Tongue (tissue), 2 donors: ENCODE data around the gene NTSR2. TPM values are rescaled to one million over a fixed set of nuclear protein-coding genes. Genes with fewer than 3 reads are reported as not detected.

ENCODE experiments used
- DNase-seq: peaks from one replicate; pipeline ENCODE4 v3.0.0-alpha.2; 2015
- total RNA-seq: library from RNA; depleted of rRNA; stranded (reverse); fragments of >200 nt; gene quantifications from one replicate; pipeline ENCODE4 v1.2.3, GENCODE V29; 2014

NTSR2 gene
- total RNA-seq, 1 donor from 2014 or later: not detected

- DNase-seq: no peak
These were observed 41.3 kb downstream of the NTSR2 start for GRCh38 chr2:11628675-11629074.

DNA sequence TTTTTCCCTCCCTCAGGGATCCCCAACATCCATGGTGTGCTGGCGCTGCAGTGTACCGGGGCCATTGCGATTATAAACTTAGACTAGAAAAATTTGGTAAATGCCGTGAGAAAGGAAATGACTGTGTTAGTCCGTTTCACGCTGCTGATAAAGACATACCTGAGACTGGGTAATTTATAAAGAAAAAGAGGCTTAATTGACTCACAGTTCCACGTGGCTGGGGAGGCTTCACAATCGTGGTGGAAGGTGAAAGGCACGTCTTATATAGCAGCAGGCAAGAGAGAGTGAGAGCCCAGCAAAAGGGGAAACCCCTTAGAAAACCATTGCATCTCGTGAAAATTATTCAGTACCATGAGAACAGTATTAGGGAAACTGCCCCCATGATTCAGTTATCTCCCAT, 44.3 kb downstream of the NTSR2 start:
- no peak for DNase-seq

- no peak for DNase-seq
These were observed 45.1 kb downstream of the NTSR2 start for GRCh38 chr2:11624893-11625292.

DNA sequence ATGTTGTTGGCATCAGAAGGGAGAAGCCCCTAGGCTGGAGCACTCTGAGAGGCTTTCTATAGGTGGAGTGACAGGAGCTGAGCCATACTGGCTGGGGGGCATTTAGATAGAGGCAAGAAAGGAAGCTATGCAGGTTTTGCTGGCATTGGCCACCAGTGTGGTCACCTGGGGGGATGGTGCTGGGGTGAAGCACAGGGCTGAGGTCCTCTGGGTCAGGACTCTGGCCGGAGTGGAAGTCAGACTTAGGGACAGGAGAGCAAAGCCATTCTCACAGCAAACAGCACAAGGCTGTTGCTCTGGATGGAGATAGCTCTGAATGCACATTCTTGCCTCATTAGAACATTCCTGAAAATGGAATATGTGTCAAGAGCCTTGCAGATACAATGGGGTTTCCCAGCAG, 47.4 kb downstream of the NTSR2 start:
- DNase-seq: no peak

DNA sequence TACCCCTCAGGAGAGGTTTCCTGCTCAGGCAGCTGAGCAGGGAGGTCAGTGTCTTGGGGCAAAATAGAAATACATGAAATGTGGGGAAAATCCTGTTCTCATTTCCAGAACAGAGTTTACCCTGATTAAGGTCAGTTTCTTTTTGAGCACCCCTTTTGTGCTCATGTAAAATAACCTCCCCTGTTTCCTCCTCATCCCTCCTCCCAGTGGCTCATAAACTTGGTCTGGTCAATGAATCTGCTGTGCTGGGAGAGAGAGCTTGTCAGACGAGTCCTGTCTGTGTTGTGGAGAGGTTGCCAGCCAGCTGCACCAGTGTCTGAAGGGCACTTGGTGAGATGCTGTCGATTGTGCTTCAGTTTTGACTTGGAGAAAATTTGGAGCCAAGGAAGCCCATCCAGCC, 48.6 kb downstream of the NTSR2 start:
- DNase-seq: no peak

GRCh38 chr2:11618708-11619062, 51.3 kb downstream of the NTSR2 start:
- DNase-seq: no peak

GRCh38 chr2:11617984-11618707, 51.8 kb downstream of the NTSR2 start:
- DNase-seq: no peak

- DNase-seq: no peak
These were observed 52.5 kb downstream of the NTSR2 start for GRCh38 chr2:11617527-11617926.

DNA sequence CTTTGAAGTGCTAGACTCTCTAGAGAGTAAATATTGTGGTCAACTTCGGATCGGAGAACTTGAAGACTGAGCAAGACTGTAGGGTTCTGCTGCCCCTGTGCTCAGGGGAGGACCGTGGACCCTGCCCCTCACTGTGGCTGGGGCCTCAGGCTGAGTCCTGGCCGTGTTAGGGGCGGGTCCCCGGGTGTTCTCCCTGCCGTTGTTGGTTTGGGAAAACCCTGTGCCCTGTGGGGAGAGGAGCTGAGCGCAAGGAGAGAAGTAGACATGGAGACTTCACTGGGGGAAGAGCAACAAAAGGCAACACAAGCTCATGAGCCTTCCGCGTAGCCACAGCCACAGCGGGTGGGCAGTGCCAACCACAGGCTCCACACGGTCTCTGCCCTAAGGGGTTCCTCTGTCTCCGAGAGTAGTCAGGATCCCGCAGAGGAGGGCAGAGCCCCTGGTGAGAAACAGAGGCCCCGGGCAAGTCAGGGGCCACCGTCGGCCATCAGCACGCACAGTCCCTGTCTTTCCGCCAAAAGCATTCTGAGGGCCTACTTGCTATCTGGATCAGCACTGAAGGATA, 53.1 kb downstream of the NTSR2 start:
- no peak for DNase-seq

DNA sequence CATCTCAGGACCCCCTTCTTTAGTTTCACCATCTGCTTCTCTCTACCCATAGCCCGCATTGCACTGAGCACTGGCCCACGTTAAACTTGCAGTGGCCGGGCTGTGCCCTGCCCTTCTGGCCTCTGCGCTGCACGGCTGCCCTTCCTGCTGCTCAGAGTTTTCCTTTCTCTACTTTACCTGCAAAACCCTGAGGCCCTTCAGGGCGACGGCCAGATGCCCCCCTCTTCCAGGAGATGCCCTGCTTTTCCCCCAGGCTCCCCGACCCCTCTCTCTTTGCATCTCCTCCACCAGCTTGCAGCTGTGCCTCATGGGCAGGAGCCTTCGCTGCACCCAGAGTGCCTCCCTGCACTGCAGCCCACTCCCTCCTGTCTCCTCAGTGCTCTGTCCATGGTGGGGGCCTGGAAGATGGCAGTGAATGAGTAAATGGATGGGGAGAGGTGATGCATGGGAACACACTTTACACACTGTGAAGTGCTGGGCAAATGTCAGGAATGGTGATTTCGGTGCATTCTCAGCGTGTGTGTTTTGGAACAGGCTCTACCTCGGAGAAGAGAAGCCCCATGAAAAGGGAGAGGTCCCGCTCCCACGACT, 53.8 kb downstream of the NTSR2 start:
- DNase-seq: no peak

GRCh38 chr2:11615209-11615608, 54.8 kb downstream of the NTSR2 start:
- no peak for DNase-seq

- DNase-seq: no peak
These were observed 56.7 kb downstream of the NTSR2 start for GRCh38 chr2:11613297-11613696.

- no peak for DNase-seq
These were observed 57.3 kb downstream of the NTSR2 start for GRCh38 chr2:11612553-11613215.

GRCh38 chr2:11611251-11611650, 58.7 kb downstream of the NTSR2 start:
- DNase-seq: no peak

DNA sequence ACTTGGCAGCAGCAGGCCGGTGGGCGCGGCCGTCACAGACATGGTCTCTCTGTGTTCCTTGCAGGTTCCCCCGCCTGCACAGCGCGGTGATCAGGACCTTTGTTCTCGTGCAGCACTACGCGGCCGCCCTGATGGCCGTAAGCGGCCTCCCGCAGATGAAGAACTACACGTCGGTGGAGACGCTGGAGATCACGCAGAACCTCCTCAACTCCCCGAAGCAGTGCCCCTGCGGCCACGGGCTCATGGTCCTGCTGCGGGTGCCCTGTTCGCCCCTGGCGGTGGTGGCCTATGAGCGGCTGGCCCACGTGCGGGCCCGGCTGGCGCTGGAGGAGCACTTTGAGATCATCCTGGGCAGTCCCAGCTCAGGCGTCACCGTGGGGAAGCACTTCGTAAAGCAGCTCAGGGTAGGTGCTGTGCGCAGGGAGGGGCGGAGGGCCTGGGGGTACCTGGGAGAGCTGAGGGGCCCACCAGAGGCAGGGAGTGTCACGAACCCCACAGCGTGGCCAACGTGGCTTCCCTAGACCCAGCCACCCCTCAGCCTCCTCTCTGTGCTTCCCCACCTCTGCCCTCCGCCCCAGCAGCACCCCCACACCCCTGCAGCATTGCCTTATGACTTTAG, 59.3 kb downstream of the NTSR2 start:
- DNase-seq: no peak

Other genes with a start within 250 kb of the NTSR2 start
- gene E2F6, start 204.0 kb downstream of the NTSR2 start, total RNA-seq: 25.8 TPM
- 6.9 TPM for gene GREB1, start 136.2 kb downstream of the NTSR2 start, total RNA-seq
- gene LPIN1, start 76.4 kb upstream of the NTSR2 start, total RNA-seq: 37.4 TPM